ENCODE measurements around the gene PRSS8.

GRCh38 chr16:31114468-31114867 lies 21.1 kb downstream of the PRSS8 start:
- TF ChIP-seq POLR2A (IDR thresholded peaks at IDR 0.05; ENCODE audit: low read depth, low read length): no peak
- TF ChIP-seq MAX (IDR thresholded peaks at IDR 0.05; ENCODE audit: insufficient read depth, insufficient read length): no peak
- no peak for TF ChIP-seq CTCF (IDR thresholded peaks at IDR 0.05; ENCODE audit: extremely low read depth in 1 of 2, insufficient read depth in 1 of 2, low read depth in 1 of 2, low read length in 2 of 2)
- no peak for TF ChIP-seq EZH2 (IDR thresholded peaks at IDR 0.05; ENCODE audit: borderline replicate concordance, low read depth, low read length, severe bottlenecking)
- TF ChIP-seq POLR2AphosphoS5 (IDR thresholded peaks at IDR 0.05; ENCODE audit: insufficient read depth, low read depth, low read length): no peak
- TF ChIP-seq JUN (IDR thresholded peaks at IDR 0.05; ENCODE audit: borderline replicate concordance, insufficient read depth, insufficient read length, low read depth): no peak
- no peak for TF ChIP-seq GATA2 (IDR thresholded peaks at IDR 0.05; ENCODE audit: insufficient read depth, insufficient read length, low read depth, low read length)

Measured in endothelial cell of umbilical vein (primary cell).